SK-N-SH treated with all-trans-retinoic acid at 6 μM for 48 hours (cell line): ENCODE data around the gene ATRNL1.

ENCODE experiments used
- ARNTL ChIP-seq: fragments of 450-650 bp; formaldehyde crosslinking; IDR thresholded peaks from 2 replicates; pipeline ENCODE4 v1.5.0; 2020; ENCODE audit warnings: low read depth, mild to moderate bottlenecking, moderate library complexity, borderline replicate concordance
- CREB5 ChIP-seq: fragments of 250-450 bp; sonication (Bioruptor Pico); IDR thresholded peaks from 2 replicates; pipeline ENCODE4 v1.5.1; 2020; ENCODE audit warnings: low read depth, mild to moderate bottlenecking, moderate library complexity
- CSDC2 ChIP-seq: fragments of 250-450 bp; sonication (Bioruptor Pico); IDR thresholded peaks from 2 replicates; pipeline ENCODE4 v1.5.0; 2020; ENCODE audit warnings: mild to moderate bottlenecking, moderate library complexity
- CSRNP3 ChIP-seq: fragments of 250-450 bp; sonication (Bioruptor Pico); IDR thresholded peaks from 2 replicates; pipeline ENCODE4 v1.5.1; 2021; ENCODE audit warnings: mild to moderate bottlenecking, moderate library complexity
- GLIS3 ChIP-seq: fragments of 250-450 bp; sonication (Bioruptor Pico); IDR thresholded peaks from 2 replicates; pipeline ENCODE4 v1.5.0; 2020; ENCODE audit warnings: mild to moderate bottlenecking, moderate library complexity
- ISL1 ChIP-seq: fragments of 250-450 bp; sonication (Bioruptor Pico); IDR thresholded peaks from 2 replicates; pipeline ENCODE4 v2.1.2; 2022; ENCODE audit warnings: mild to moderate bottlenecking, moderate library complexity
- OSR1 ChIP-seq: fragments of 250-450 bp; sonication (Bioruptor Pico); IDR thresholded peaks from 2 replicates; pipeline ENCODE4 v1.8.0; 2022; ENCODE audit warnings: moderate library complexity, mild to moderate bottlenecking, inconsistent platforms
- PATZ1 ChIP-seq: fragments of 250-450 bp; sonication (Bioruptor Pico); IDR thresholded peaks from 2 replicates; pipeline ENCODE4 v1.8.0; 2020; ENCODE audit warnings: mild to moderate bottlenecking, moderate library complexity, borderline replicate concordance
- PPARA ChIP-seq: fragments of 250-450 bp; sonication (Bioruptor Pico); IDR thresholded peaks from 2 replicates; pipeline ENCODE4 v1.5.0; 2020; ENCODE audit warnings: mild to moderate bottlenecking, borderline replicate concordance
- RARB ChIP-seq: fragments of 250-450 bp; sonication (Bioruptor Pico); IDR thresholded peaks from 2 replicates; pipeline ENCODE4 v1.8.0; 2021; ENCODE audit warnings: mild to moderate bottlenecking, moderate library complexity
- TOX ChIP-seq: fragments of 250-450 bp; sonication (Bioruptor Pico); IDR thresholded peaks from 2 replicates; pipeline ENCODE4 v1.8.0; 2021; ENCODE audit warnings: mild to moderate bottlenecking, moderate library complexity, borderline replicate concordance
- ZFP3 ChIP-seq: fragments of 250-450 bp; sonication (Bioruptor Pico); IDR thresholded peaks from 2 replicates; pipeline ENCODE4 v1.5.0; 2020; ENCODE audit warnings: mild to moderate bottlenecking, moderate library complexity
- ZFP30 ChIP-seq: fragments of 450-650 bp; formaldehyde crosslinking; IDR thresholded peaks from 2 replicates; pipeline ENCODE4 v1.5.0; 2022; ENCODE audit warnings: mild to moderate bottlenecking, moderate library complexity
- ZNF70 ChIP-seq: fragments of 450-650 bp; formaldehyde crosslinking; IDR thresholded peaks from 2 replicates; pipeline ENCODE4 v1.5.0; 2020; ENCODE audit warnings: mild to moderate bottlenecking, moderate library complexity

GRCh38 chr10:115857856-115858255 lies 764.7 kb downstream of the ATRNL1 start:
- TF ChIP-seq CREB5 (CRISPR knock-in tag) (no peak), OSR1 (CRISPR knock-in tag) (no peak), PPARA (CRISPR knock-in tag) (no peak), ZNF70 (no peak), ISL1 (CRISPR knock-in tag) (no peak), ZFP3 (CRISPR knock-in tag) (no peak), CSDC2 (CRISPR knock-in tag) (no peak), PATZ1 (CRISPR knock-in tag) (no peak), ZFP30 (CRISPR knock-in tag) (no peak), TOX (no peak), GLIS3 (CRISPR knock-in tag) (no peak), RARB (no peak), CSRNP3 (CRISPR knock-in tag) (no peak), ARNTL (no peak)
